HG02885 (cell line): ENCODE measurements around the gene RFX1.
"Not testable (repeated sequence)": the region's sequence is repeated elsewhere in the genome, so short reads cannot be mapped to it uniquely, and the experiment has no call there.

Experiments used
- ATAC-seq: cut with Tn5 transposase; IDR thresholded peaks from one replicate; pipeline ENCODE4 v1.9.1; 2021; ENCODE audit warnings: mild to moderate bottlenecking; ENCODE audit not compliant: unreplicated experiment, poor library complexity

The RFX1 gene

GRCh38 chr19:14006085-14006765 is at the start of gene RFX1:
Gene RFX1 (minus strand): TSS chr19:14006320. CDS start chr19:13993843, 12,477 bp downstream.
- ATAC-seq, result peak; percentile 74

GRCh38 chr19:14055396-14055795 is 49.3 kb upstream of the RFX1 start:
- no peak for ATAC-seq

GRCh38 chr19:14054721-14055120 is 48.6 kb upstream of the RFX1 start:
- no peak for ATAC-seq

GRCh38 chr19:14054099-14054498 is 48.0 kb upstream of the RFX1 start:
- ATAC-seq, result no peak

GRCh38 chr19:14053500-14053899 is 47.4 kb upstream of the RFX1 start:
- no peak for ATAC-seq

GRCh38 chr19:14053032-14053431 is 46.9 kb upstream of the RFX1 start:
- ATAC-seq, result no peak

- no peak for ATAC-seq
Measured at GRCh38 chr19:14052470-14052869, 46.4 kb upstream of the RFX1 start.

GRCh38 chr19:14051980-14052379 is 45.9 kb upstream of the RFX1 start:
- no peak for ATAC-seq

GRCh38 chr19:14050961-14051360 is 44.8 kb upstream of the RFX1 start:
- not testable (repeated sequence) for ATAC-seq

- no peak for ATAC-seq
Measured at GRCh38 chr19:14050512-14050911, 44.4 kb upstream of the RFX1 start.

- no peak for ATAC-seq
Measured at GRCh38 chr19:14048443-14049153, 42.5 kb upstream of the RFX1 start.

- ATAC-seq, result not testable (repeated sequence)
Measured at GRCh38 chr19:14047866-14048265, 41.7 kb upstream of the RFX1 start.

- ATAC-seq, result not testable (repeated sequence)
Measured at GRCh38 chr19:14042659-14043608, 36.8 kb upstream of the RFX1 start.

- ATAC-seq, result no peak
Measured at GRCh38 chr19:14039181-14039580, 33.1 kb upstream of the RFX1 start.

- ATAC-seq, result no peak
Measured at GRCh38 chr19:14035706-14036105, 29.6 kb upstream of the RFX1 start.

- ATAC-seq, result not testable (repeated sequence)
Measured at GRCh38 chr19:14035159-14035558, 29.0 kb upstream of the RFX1 start.

- no peak for ATAC-seq
Measured at GRCh38 chr19:14033946-14034345, 27.8 kb upstream of the RFX1 start.

GRCh38 chr19:14031719-14032480 is 25.8 kb upstream of the RFX1 start, which contains the start of gene IL27RA:
Gene IL27RA (plus strand): TSS chr19:14031762. CDS start chr19:14031873, 111 bp downstream.
- ATAC-seq, result peak; percentile 58

GRCh38 chr19:14030997-14031718 is 25.0 kb upstream of the RFX1 start:
- ATAC-seq, result no peak
